H1 (cell line): Measurements from ENCODE around the gene HOXC13. TPM values are rescaled to one million over a fixed set of nuclear protein-coding genes. Genes with fewer than 3 reads are reported as not detected.

Source experiments
- ASH2L ChIP-seq: fragments of 200-600, 300-600 bp; sonication (generic); IDR thresholded peaks from one replicate; pipeline ENCODE4 v1.7.1; 2017; ENCODE audit warnings: low read length
- CBX8 ChIP-seq: fragments of 300-800, 300-1000 bp; sonication (generic); IDR thresholded peaks from 2 replicates; pipeline ENCODE4 v1.7.1; 2016; ENCODE audit warnings: low read depth, low read length, borderline replicate concordance
- polyA plus RNA-seq, 7 experiments: library from polyadenylated mRNA; depleted of rRNA in 3 of 7; stranded (reverse) in 5 of 7; unstranded in 2 of 7; fragments of >200 nt in 5 of 7; fragments of 200-250 nt in 2 of 7; gene quantifications; 1 replicate in 5 of 7; 2 replicates in 1 of 7; 4 replicates in 1 of 7; pipeline versions ENCODE4 v1.2.1 to v1.2.3, GENCODE V29; 2011 to 2013; ENCODE audit warnings: missing spikeins in 2 of 7, mixed read lengths in 2 of 7
- total RNA-seq: library from RNA; stranded (reverse); fragmentation: NEBNext Ultra II Directional; extraction: Animal tissue kit (Norgen Biotek cat#: 25700); gene quantifications from 2 replicates; pipeline ENCODE4 v1.2.1, GENCODE V29; 2021

The HOXC13 gene
- total and polyA plus RNA-seq, 2 of the 8 experiments (the other 6 are each of a cell fraction or from before 2014, with no cell fraction given): 0.02 TPM; not detected in 1

- TF ChIP-seq CBX8 (peak; percentile 80; the same call in 1 of the 2 replicates), ASH2L (no peak)
Measured at GRCh38 chr12:53955776-53956250, 17.2 kb downstream of the HOXC13 start (continued).
